GM23338 (cell line): ENCODE results near the gene TAF1L. TPM values are rescaled to one million over a fixed set of nuclear protein-coding genes. Genes with fewer than 3 reads are reported as not detected.

ENCODE experiments used
- ATAC-seq: fragments of 200-7000 bp; cut with Tn5 transposase; 3 replicates; pipeline ENCODE4 v1.9.1; 2020
- DNase-seq: peaks from one replicate; pipeline ENCODE4 v3.0.0-alpha.2; 2015; ENCODE audit warnings: low spot score
- H2AFZ ChIP-seq: fragments of 200-600 bp; sonication (generic); 2 replicates; pipeline ENCODE4 v1.8.0; 2016; ENCODE audit warnings: antibody characterized with exemption, mild to moderate bottlenecking, moderate library complexity
- H3F3A ChIP-seq: fragments of 200-600 bp; sonication (generic); replicated peaks from 2 replicates; pipeline ENCODE4 v1.8.0; 2017; ENCODE audit warnings: antibody characterized with exemption, mixed run types, low read depth
- H3K27ac ChIP-seq: fragments of 200-600 bp; sonication (generic); 2 replicates; pipeline ENCODE4 v1.6.1; 2016; ENCODE audit warnings: low read depth
- H3K27me3 ChIP-seq: fragments of 200-600 bp; sonication (generic); 2 replicates; pipeline ENCODE4 v1.8.0; 2016; ENCODE audit warnings: mild to moderate bottlenecking, mixed run types, moderate library complexity; ENCODE audit not compliant: insufficient read depth
- H3K36me3 ChIP-seq: fragments of 200-600 bp; sonication (generic); 2 replicates; pipeline ENCODE4 v1.8.0; 2016; ENCODE audit warnings: mild to moderate bottlenecking; ENCODE audit not compliant: insufficient read depth
- H3K4me1 ChIP-seq: fragments of 200-600 bp; sonication (generic); 2 replicates; pipeline ENCODE4 v1.8.0; 2016; ENCODE audit warnings: mild to moderate bottlenecking, moderate library complexity; ENCODE audit not compliant: insufficient read depth
- H3K4me2 ChIP-seq: fragments of 200-600 bp; sonication (generic); 2 replicates; pipeline ENCODE4 v1.7.1; 2017; ENCODE audit warnings: mixed run types
- H3K4me3 ChIP-seq: fragments of 200-600 bp; sonication (generic); 2 replicates; pipeline ENCODE4 v1.6.1; 2016; ENCODE audit warnings: mixed run types
- H3K79me2 ChIP-seq: fragments of 200-600 bp; sonication (generic); replicated peaks from 2 replicates; pipeline ENCODE4 v1.8.0; 2017; ENCODE audit warnings: mild to moderate bottlenecking; ENCODE audit not compliant: insufficient read depth
- H3K9me2 ChIP-seq: fragments of 200-600 bp; sonication (generic); 2 replicates; pipeline ENCODE4 v1.8.0; 2017; ENCODE audit not compliant: insufficient read depth
- H4K20me1 ChIP-seq: fragments of 200-600 bp; sonication (generic); replicated peaks from 2 replicates; pipeline ENCODE4 v1.8.0; 2017; ENCODE audit warnings: mild to moderate bottlenecking; ENCODE audit not compliant: insufficient read depth
- H3K27ac Mint-ChIP-seq: 2 replicates; pipeline ENCODE4 v1.8.0; 2020; ENCODE audit warnings: inconsistent platforms, mild to moderate bottlenecking, moderate library complexity, mixed read lengths
- H3K27me3 Mint-ChIP-seq: 3 replicates; pipeline ENCODE4 v1.8.0; 2022; ENCODE audit warnings: low read depth, mild to moderate bottlenecking, moderate library complexity, mixed read lengths, inconsistent platforms; ENCODE audit not compliant: insufficient read depth, poor library complexity
- H3K36me3 Mint-ChIP-seq: 3 replicates; pipeline ENCODE4 v1.8.0; 2021; ENCODE audit warnings: low read depth, mild to moderate bottlenecking, inconsistent platforms, moderate library complexity, mixed read lengths
- H3K4me1 Mint-ChIP-seq: 3 replicates; pipeline ENCODE4 v1.8.0; 2020; ENCODE audit warnings: mild to moderate bottlenecking, inconsistent platforms, mixed read lengths
- H3K4me3 Mint-ChIP-seq: 3 replicates; pipeline ENCODE4 v1.8.0; 2021; ENCODE audit warnings: moderate library complexity, mild to moderate bottlenecking, inconsistent platforms, mixed read lengths
- H3K9me3 Mint-ChIP-seq: 3 replicates; pipeline ENCODE4 v1.8.0; 2020; ENCODE audit warnings: moderate library complexity, mild to moderate bottlenecking, inconsistent platforms, mixed read lengths
- CTCF ChIP-seq, 2 experiments: fragments of 200-600 bp in 1 of 2; sonication (generic) in 1 of 2; conservative IDR thresholded peaks; 2 replicates each; pipeline versions ENCODE4 v1.5.1 to v1.6.1; 2016 to 2017; ENCODE audit warnings: antibody characterized with exemption in 2 of 2, low read depth in 2 of 2, mild to moderate bottlenecking in 2 of 2, moderate library complexity in 1 of 2
- EZH2phosphoT487 ChIP-seq: fragments of 200-600 bp; sonication (generic); IDR thresholded peaks from one replicate; pipeline ENCODE4 v1.8.1; 2018; ENCODE audit warnings: antibody characterized with exemption; ENCODE audit not compliant: unreplicated experiment
- JUNB ChIP-seq: IDR thresholded peaks from one replicate; pipeline ENCODE4 v1.6.1; 2016; ENCODE audit warnings: antibody characterized with exemption; ENCODE audit not compliant: unreplicated experiment
- ZNF331 ChIP-seq: fragments of 250-450 bp; sonication (Bioruptor Pico); IDR thresholded peaks from 2 replicates; pipeline ENCODE4 v1.5.0; 2020; ENCODE audit warnings: low read depth, mild to moderate bottlenecking, moderate library complexity
- ZNF462 ChIP-seq: fragments of 250-450 bp; sonication (Bioruptor Pico); IDR thresholded peaks from 2 replicates; pipeline ENCODE4 v1.5.0; 2020; ENCODE audit warnings: mild to moderate bottlenecking, moderate library complexity
- long read RNA-seq: library from polyadenylated mRNA; unstranded; transcript quantifications from one replicate; pipeline ENCODE4 v2.0.0, GENCODE V29; 2020; ENCODE audit not compliant: unreplicated experiment
- polyA plus RNA-seq: library from polyadenylated mRNA; unstranded; fragments of >200 nt; fragmentation: Nextera tagmentation; extraction: Ambion mirVana; gene quantifications from 2 replicates; pipeline ENCODE4 v1.2.1, GENCODE V29; 2016
- total RNA-seq: library from RNA; depleted of rRNA; stranded (reverse); fragments of >200 nt; shearing (Covaris generic); gene quantifications from 2 replicates; pipeline ENCODE4 v1.2.3, GENCODE V29; 2014; rRNA removed

The TAF1L gene
- total RNA-seq (0.04 and 0.07 TPM in 2 replicates), polyA plus RNA-seq (not detected in 2 replicates)
- long read RNA-seq, result 0 reads

GRCh38 chr9:32635362-32635761 lies at the start of gene TAF1L:
TSS of gene TAF1L (minus strand) at chr9:32635669. CDS start at chr9:32635579, 90 bp downstream.
- TF ChIP-seq ZNF331 (CRISPR knock-in tag) (no peak), CTCF (conservative IDR thresholded peaks at IDR 0.05; ENCODE audit: low read depth in 2 of 2) (no peak), JUNB (no peak), EZH2phosphoT487 (no peak), ZNF462 (no peak)
- H3K27ac ChIP-seq, result no peak within 1 kb of the TSS

More at GRCh38 chr9:32635362-32635761, at the start of gene TAF1L:
- Histone ChIP-seq H3K9me2 (no peaks in the 10 kb centered on the region), H3K4me1 (no peaks in the 10 kb centered on the region), H3K36me3 (no peaks in the 10 kb centered on the region), H3K4me2 (no peak within 1 kb of the TSS), H3K27me3 (no peaks in the 10 kb centered on the region), H2AFZ (no peak within 1 kb of the TSS), H4K20me1 (no peaks in the 10 kb centered on the region), H3K79me2 (no peaks in the 10 kb centered on the region), H3F3A (no peaks in the 10 kb centered on the region), H3K4me3 (no peak within 1 kb of the TSS)
- Mint-ChIP-seq H3K4me1 (no peaks in the 10 kb centered on the region), H3K4me3 (no peak within 1 kb of the TSS), H3K36me3 (no peaks in the 10 kb centered on the region), H3K27me3 (peaks cover 2% of the 10 kb centered on the region), H3K9me3 (peaks cover 3% of the 10 kb centered on the region; the same call in 1 of the 3 replicates), H3K27ac (no peak within 1 kb of the TSS)
- DNase-seq, result no peak
- no peak for ATAC-seq
